AG04450 (cell line): ENCODE measurements around the gene C20orf141. TPM values are rescaled to one million over a fixed set of nuclear protein-coding genes. Genes with fewer than 3 reads are reported as not detected.

Experiments used
- CTCF ChIA-PET: fragments of 300-600, 350-600 bp; formaldehyde crosslinking; extraction: SDS; loops from one replicate; lab custom pipeline; 2022; ENCODE audit warnings: antibody characterized with exemption, inconsistent platforms; lab: Charles Lee
- POLR2A ChIA-PET: fragments of 350-600 bp; formaldehyde crosslinking; extraction: SDS; loops from one replicate; lab custom pipeline; 2021; ENCODE audit warnings: antibody characterized with exemption, inconsistent platforms; lab: Yijun Ruan, JAX
- DNase-seq: peaks from one replicate; pipeline ENCODE4 v3.0.0-alpha.2; 2011; ENCODE audit warnings: low read depth, low spot score
- H3K27ac ChIP-seq: one replicate; pipeline ENCODE4 v1.5.1; 2012; ENCODE audit warnings: low read depth, low read length, control low read depth
- H3K27me3 ChIP-seq: one replicate; pipeline ENCODE4 v1.6.0; 2012; ENCODE audit warnings: low read length; ENCODE audit not compliant: control insufficient read depth, insufficient read depth
- H3K4me3 ChIP-seq: 2 replicates; pipeline ENCODE4 v1.5.1; 2011; ENCODE audit warnings: mild to moderate bottlenecking, low read depth, low read length, control low read depth
- H3K9me3 ChIP-seq: 2 replicates; pipeline ENCODE4 v1.5.1; 2012; ENCODE audit warnings: low read length; ENCODE audit not compliant: control insufficient read depth, insufficient read depth
- CTCF ChIP-seq: IDR thresholded peaks from 2 replicates; pipeline ENCODE4 v1.5.1; 2011; ENCODE audit warnings: low read depth, low read length, control low read depth, inconsistent platforms
- polyA plus RNA-seq: library from polyadenylated mRNA; depleted of rRNA; stranded (reverse); fragments of >200 nt; gene quantifications from 2 replicates; pipeline ENCODE4 v1.2.3, GENCODE V29; 2011

The C20orf141 gene
- polyA plus RNA-seq, 1 experiment: not detected

- H3K27ac ChIP-seq: no peak overlapping the region
- TF ChIP-seq CTCF: no peak
- H3K27me3 ChIP-seq: peaks cover 30% of the 10 kb centered on the region
- H3K9me3 ChIP-seq: peaks cover 1% of the 10 kb centered on the region
- ChIA-PET CTCF (no interaction called here), POLR2A (no interaction called here)
- DNase-seq: no peak
- no peak overlapping the region for H3K4me3 ChIP-seq
Observed at GRCh38 chr20:2796011-2796660, 18.7 kb upstream of the C20orf141 start.

- Histone ChIP-seq H3K27ac (no peak overlapping the region), H3K9me3 (peaks cover 5% of the 10 kb centered on the region), H3K4me3 (no peak overlapping the region), H3K27me3 (peaks cover 41% of the 10 kb centered on the region)
- ChIA-PET CTCF (no interaction called here), POLR2A (no interaction called here)
- no peak for TF ChIP-seq CTCF
- DNase-seq: no peak
Observed at GRCh38 chr20:2797136-2797983, 17.4 kb upstream of the C20orf141 start.

- no peak for DNase-seq
- H3K4me3 ChIP-seq: no peak overlapping the region
- no peak overlapping the region for H3K27ac ChIP-seq
- ChIA-PET POLR2A (no interaction called here), CTCF (no interaction called here)
- H3K9me3 ChIP-seq: peaks cover 5% of the 10 kb centered on the region
- H3K27me3 ChIP-seq: peaks cover 41% of the 10 kb centered on the region
- no peak for TF ChIP-seq CTCF
Observed at GRCh38 chr20:2798095-2798805, 16.5 kb upstream of the C20orf141 start.

GRCh38 chr20:2798814-2799213 is 16.0 kb upstream of the C20orf141 start:
- H3K27ac ChIP-seq: no peak overlapping the region
- no peak for DNase-seq
- CTCF ChIA-PET: no interaction called here
- no peak overlapping the region for H3K4me3 ChIP-seq
- H3K27me3 ChIP-seq: peaks cover 42% of the 10 kb centered on the region
- peaks cover 5% of the 10 kb centered on the region for H3K9me3 ChIP-seq
- POLR2A ChIA-PET: no interaction called here
- no peak for TF ChIP-seq CTCF
